ENCODE data around the gene USP12. TPM values are rescaled to one million over a fixed set of nuclear protein-coding genes. Genes with fewer than 3 reads are reported as not detected.

USP12 gene
- total and polyA plus RNA-seq, 2 experiments from 2014 or later: 18.4 to 39.3 TPM

GRCh38 chr13:27133889-27134288, 37.7 kb downstream of the USP12 start:
- no peak for ATAC-seq
- H3K27ac Mint-ChIP-seq: no peak overlapping the region
- H3K27ac ChIP-seq (ENCODE audit: low read depth): no peak overlapping the region

More at GRCh38 chr13:27133889-27134288, 37.7 kb downstream of the USP12 start:
- TF ChIP-seq, protein P1, sequence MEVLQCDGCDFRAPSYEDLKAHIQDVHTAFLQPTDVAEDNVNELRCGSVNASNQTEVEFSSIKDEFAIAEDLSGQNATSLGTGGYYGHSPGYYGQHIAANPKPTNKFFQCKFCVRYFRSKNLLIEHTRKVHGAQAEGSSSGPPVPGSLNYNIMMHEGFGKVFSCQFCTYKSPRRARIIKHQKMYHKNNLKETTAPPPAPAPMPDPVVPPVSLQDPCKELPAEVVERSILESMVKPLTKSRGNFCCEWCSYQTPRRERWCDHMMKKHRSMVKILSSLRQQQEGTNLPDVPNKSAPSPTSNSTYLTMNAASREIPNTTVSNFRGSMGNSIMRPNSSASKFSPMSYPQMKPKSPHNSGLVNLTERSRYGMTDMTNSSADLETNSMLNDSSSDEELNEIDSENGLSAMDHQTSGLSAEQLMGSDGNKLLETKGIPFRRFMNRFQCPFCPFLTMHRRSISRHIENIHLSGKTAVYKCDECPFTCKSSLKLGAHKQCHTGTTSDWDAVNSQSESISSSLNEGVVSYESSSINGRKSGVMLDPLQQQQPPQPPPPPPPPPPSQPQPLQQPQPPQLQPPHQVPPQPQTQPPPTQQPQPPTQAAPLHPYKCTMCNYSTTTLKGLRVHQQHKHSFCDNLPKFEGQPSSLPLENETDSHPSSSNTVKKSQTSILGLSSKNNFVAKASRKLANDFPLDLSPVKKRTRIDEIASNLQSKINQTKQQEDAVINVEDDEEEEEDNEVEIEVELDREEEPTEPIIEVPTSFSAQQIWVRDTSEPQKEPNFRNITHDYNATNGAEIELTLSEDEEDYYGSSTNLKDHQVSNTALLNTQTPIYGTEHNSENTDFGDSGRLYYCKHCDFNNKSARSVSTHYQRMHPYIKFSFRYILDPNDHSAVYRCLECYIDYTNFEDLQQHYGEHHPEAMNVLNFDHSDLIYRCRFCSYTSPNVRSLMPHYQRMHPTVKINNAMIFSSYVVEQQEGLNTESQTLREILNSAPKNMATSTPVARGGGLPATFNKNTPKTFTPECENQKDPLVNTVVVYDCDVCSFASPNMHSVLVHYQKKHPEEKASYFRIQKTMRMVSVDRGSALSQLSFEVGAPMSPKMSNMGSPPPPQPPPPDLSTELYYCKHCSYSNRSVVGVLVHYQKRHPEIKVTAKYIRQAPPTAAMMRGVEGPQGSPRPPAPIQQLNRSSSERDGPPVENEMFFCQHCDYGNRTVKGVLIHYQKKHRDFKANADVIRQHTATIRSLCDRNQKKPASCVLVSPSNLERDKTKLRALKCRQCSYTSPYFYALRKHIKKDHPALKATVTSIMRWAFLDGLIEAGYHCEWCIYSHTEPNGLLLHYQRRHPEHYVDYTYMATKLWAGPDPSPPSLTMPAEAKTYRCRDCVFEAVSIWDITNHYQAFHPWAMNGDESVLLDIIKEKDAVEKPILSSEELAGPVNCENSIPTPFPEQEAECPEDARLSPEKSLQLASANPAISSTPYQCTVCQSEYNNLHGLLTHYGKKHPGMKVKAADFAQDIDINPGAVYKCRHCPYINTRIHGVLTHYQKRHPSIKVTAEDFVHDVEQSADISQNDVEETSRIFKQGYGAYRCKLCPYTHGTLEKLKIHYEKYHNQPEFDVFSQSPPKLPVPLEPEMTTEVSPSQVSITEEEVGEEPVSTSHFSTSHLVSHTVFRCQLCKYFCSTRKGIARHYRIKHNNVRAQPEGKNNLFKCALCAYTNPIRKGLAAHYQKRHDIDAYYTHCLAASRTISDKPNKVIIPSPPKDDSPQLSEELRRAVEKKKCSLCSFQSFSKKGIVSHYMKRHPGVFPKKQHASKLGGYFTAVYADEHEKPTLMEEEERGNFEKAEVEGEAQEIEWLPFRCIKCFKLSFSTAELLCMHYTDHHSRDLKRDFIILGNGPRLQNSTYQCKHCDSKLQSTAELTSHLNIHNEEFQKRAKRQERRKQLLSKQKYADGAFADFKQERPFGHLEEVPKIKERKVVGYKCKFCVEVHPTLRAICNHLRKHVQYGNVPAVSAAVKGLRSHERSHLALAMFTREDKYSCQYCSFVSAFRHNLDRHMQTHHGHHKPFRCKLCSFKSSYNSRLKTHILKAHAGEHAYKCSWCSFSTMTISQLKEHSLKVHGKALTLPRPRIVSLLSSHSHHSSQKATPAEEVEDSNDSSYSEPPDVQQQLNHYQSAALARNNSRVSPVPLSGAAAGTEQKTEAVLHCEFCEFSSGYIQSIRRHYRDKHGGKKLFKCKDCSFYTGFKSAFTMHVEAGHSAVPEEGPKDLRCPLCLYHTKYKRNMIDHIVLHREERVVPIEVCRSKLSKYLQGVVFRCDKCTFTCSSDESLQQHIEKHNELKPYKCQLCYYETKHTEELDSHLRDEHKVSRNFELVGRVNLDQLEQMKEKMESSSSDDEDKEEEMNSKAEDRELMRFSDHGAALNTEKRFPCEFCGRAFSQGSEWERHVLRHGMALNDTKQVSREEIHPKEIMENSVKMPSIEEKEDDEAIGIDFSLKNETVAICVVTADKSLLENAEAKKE (CRISPR knock-in tag; IDR thresholded peaks at IDR 0.05): no peak
- TF ChIP-seq CREB1 (CRISPR knock-in tag; IDR thresholded peaks at IDR 0.05; ENCODE audit: low read depth): no peak
- no peak for TF ChIP-seq ZNF114 (CRISPR knock-in tag; IDR thresholded peaks at IDR 0.05)
- TF ChIP-seq, protein P2, sequence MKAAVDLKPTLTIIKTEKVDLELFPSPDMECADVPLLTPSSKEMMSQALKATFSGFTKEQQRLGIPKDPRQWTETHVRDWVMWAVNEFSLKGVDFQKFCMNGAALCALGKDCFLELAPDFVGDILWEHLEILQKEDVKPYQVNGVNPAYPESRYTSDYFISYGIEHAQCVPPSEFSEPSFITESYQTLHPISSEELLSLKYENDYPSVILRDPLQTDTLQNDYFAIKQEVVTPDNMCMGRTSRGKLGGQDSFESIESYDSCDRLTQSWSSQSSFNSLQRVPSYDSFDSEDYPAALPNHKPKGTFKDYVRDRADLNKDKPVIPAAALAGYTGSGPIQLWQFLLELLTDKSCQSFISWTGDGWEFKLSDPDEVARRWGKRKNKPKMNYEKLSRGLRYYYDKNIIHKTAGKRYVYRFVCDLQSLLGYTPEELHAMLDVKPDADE (IDR thresholded peaks at IDR 0.05): no peak
- TF ChIP-seq EZH2phosphoT487 (IDR thresholded peaks at IDR 0.05; ENCODE audit: unreplicated experiment): no peak
- TF ChIP-seq NANOG (IDR thresholded peaks at IDR 0.05; ENCODE audit: borderline replicate concordance): no peak
- TF ChIP-seq STAT1 (IDR thresholded peaks at IDR 0.05; ENCODE audit: unreplicated experiment): no peak
- TF ChIP-seq ZNF331 (CRISPR knock-in tag; IDR thresholded peaks at IDR 0.05; ENCODE audit: low read depth): no peak
- TF ChIP-seq, protein P3, sequence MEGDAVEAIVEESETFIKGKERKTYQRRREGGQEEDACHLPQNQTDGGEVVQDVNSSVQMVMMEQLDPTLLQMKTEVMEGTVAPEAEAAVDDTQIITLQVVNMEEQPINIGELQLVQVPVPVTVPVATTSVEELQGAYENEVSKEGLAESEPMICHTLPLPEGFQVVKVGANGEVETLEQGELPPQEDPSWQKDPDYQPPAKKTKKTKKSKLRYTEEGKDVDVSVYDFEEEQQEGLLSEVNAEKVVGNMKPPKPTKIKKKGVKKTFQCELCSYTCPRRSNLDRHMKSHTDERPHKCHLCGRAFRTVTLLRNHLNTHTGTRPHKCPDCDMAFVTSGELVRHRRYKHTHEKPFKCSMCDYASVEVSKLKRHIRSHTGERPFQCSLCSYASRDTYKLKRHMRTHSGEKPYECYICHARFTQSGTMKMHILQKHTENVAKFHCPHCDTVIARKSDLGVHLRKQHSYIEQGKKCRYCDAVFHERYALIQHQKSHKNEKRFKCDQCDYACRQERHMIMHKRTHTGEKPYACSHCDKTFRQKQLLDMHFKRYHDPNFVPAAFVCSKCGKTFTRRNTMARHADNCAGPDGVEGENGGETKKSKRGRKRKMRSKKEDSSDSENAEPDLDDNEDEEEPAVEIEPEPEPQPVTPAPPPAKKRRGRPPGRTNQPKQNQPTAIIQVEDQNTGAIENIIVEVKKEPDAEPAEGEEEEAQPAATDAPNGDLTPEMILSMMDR (conservative IDR thresholded peaks at IDR 0.05; ENCODE audit: low read depth in 2 of 2): no peak
- no peak for TF ChIP-seq JUNB (IDR thresholded peaks at IDR 0.05; ENCODE audit: unreplicated experiment)
- TF ChIP-seq POLR2AphosphoS5 (IDR thresholded peaks at IDR 0.05; ENCODE audit: low read depth): no peak
- DNase-seq (ENCODE audit: low spot score): no peak
- no peaks in the 10 kb centered on the region for H3K9me2 ChIP-seq (ENCODE audit: insufficient read depth)
- Mint-ChIP-seq H3K4me3 (no peak overlapping the region), H3K9me3 (peaks cover 6% of the 10 kb centered on the region; the same call in 1 of the 3 replicates), H3K36me3 (ENCODE audit: low read depth) (peaks cover 14% of the 10 kb centered on the region; the same call in 2 of the 3 replicates), H3K4me1 (peaks cover 61% of the 10 kb centered on the region), H3K27me3 (ENCODE audit: insufficient read depth, low read depth, poor library complexity) (peaks cover 2% of the 10 kb centered on the region)
- H3K4me1 ChIP-seq (ENCODE audit: insufficient read depth): peaks cover 76% of the 10 kb centered on the region
- no peak overlapping the region for H3K4me2 ChIP-seq
- H3K4me3 ChIP-seq: no peak overlapping the region
- no peaks in the 10 kb centered on the region for H3K36me3 ChIP-seq (ENCODE audit: insufficient read depth)
- peaks cover 98% of the 10 kb centered on the region for H3K79me2 ChIP-seq (replicated peaks; ENCODE audit: insufficient read depth)
- peaks cover 8% of the 10 kb centered on the region; the same call in 1 of the 2 replicates for H4K20me1 ChIP-seq (replicated peaks; ENCODE audit: insufficient read depth)
- H3F3A ChIP-seq (replicated peaks; ENCODE audit: low read depth): no peaks in the 10 kb centered on the region
- H3K27me3 ChIP-seq (ENCODE audit: insufficient read depth): no peaks in the 10 kb centered on the region
- H2AFZ ChIP-seq: no peak overlapping the region

Data from GM23338 (cell line).